GM19395 (cell line): ENCODE measurements around the gene TBCD.

Experiments used
- ATAC-seq: cut with Tn5 transposase; IDR thresholded peaks from one replicate; pipeline ENCODE4 v1.9.1; 2021; ENCODE audit warnings: mild to moderate bottlenecking, moderate library complexity; ENCODE audit not compliant: unreplicated experiment

TBCD gene

GRCh38 chr17:82830249-82830661, 78.4 kb downstream of the TBCD start:
- ATAC-seq: no peak

GRCh38 chr17:82831041-82831817, 79.4 kb downstream of the TBCD start:
- ATAC-seq: no peak

- no peak for ATAC-seq
These were observed 79.9 kb downstream of the TBCD start for GRCh38 chr17:82831818-82832200.

GRCh38 chr17:82832411-82832810, 80.5 kb downstream of the TBCD start:
- no peak for ATAC-seq

GRCh38 chr17:82832881-82833475, 81.1 kb downstream of the TBCD start:
- no peak for ATAC-seq

- no peak for ATAC-seq
These were observed 83.3 kb downstream of the TBCD start for GRCh38 chr17:82835122-82835521.

GRCh38 chr17:82835766-82836512, 84.1 kb downstream of the TBCD start:
- ATAC-seq: no peak

GRCh38 chr17:82836823-82837357, 85.0 kb downstream of the TBCD start:
- ATAC-seq: no peak

- no peak for ATAC-seq
These were observed 85.9 kb downstream of the TBCD start for GRCh38 chr17:82837586-82838320.

GRCh38 chr17:82838386-82839063, 86.7 kb downstream of the TBCD start:
- no peak for ATAC-seq

- no peak for ATAC-seq
These were observed 87.9 kb downstream of the TBCD start, which contains the start of gene ZNF750 for GRCh38 chr17:82839617-82840292. Gene ZNF750 (minus strand): TSS chr17:82840022. CDS start chr17:82832454, 7,568 bp downstream.

- no peak for ATAC-seq
These were observed 88.6 kb downstream of the TBCD start for GRCh38 chr17:82840431-82840831.

- no peak for ATAC-seq
These were observed 90.2 kb downstream of the TBCD start for GRCh38 chr17:82841921-82842596.

GRCh38 chr17:82843904-82844680, 92.2 kb downstream of the TBCD start:
- ATAC-seq: no peak

- no peak for ATAC-seq
These were observed 92.9 kb downstream of the TBCD start for GRCh38 chr17:82844796-82845162.

- no peak for ATAC-seq
These were observed 93.4 kb downstream of the TBCD start for GRCh38 chr17:82845163-82845807.

GRCh38 chr17:82846061-82846691, 94.3 kb downstream of the TBCD start:
- ATAC-seq: no peak
